HG03521 (cell line): ENCODE results near the gene CHCHD10.
"Not testable (repeated sequence)": the region's sequence is repeated elsewhere in the genome, so short reads cannot be mapped to it uniquely, and the experiment has no call there.

ENCODE experiments used
- ATAC-seq: cut with Tn5 transposase; IDR thresholded peaks from one replicate; pipeline ENCODE4 v1.9.1; 2021; ENCODE audit warnings: mild to moderate bottlenecking, moderate library complexity; ENCODE audit not compliant: unreplicated experiment

Gene CHCHD10

GRCh38 chr22:23751441-23751996 is 16.3 kb downstream of the CHCHD10 start:
- ATAC-seq = peak; percentile 17

- ATAC-seq = peak; percentile 77
Observed at GRCh38 chr22:23750714-23751440, 16.9 kb downstream of the CHCHD10 start, which contains the start of gene ZNF70. Gene ZNF70, minus strand, starts transcription at chr22:23751112. Its CDS starts 5,972 bp downstream, at chr22:23745140.

GRCh38 chr22:23750367-23750713 is 17.4 kb downstream of the CHCHD10 start:
- ATAC-seq = no peak

DNA sequence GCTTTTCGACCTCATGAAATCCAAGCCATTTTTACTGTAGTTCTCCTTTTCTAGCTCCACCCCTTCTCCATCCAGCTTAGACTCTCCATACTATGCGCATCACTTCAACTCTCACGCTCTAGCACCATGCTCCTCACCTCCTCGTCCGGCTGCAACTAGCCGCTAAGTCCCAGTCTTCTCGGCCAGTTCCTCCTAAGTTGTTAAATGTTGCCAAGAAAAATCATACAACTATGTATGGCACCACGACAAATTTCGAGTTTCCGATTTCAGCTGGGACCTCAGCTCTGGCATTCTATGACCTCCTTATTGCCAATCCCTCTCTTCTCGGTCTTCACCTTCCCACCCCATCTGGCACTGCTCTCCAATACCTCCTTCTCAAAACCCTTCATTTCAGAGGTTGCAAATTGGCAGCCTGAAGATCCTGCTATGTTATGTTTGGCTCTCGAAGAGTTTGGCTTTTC is 17.9 kb downstream of the CHCHD10 start:
- no peak for ATAC-seq

DNA sequence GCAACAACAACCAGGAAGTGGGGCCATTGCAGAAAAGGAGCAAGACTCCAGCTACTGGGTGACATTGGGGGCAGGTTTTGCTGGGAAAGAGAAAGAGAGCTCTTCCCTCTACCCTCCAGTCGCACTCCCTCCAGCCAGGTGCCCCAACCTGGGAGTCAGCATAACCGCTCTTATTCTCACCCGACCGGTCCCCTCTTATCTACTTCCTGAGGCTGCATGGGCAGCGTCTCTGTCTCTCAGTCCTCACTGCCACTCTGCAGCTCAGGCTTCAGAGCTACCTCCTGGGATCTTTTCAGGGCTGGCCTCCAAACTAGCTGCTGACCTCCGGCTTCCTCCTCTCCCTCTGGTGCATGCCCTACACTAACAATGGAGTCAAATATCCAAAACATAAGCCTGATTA is 22.0 kb downstream of the CHCHD10 start:
- no peak for ATAC-seq

DNA sequence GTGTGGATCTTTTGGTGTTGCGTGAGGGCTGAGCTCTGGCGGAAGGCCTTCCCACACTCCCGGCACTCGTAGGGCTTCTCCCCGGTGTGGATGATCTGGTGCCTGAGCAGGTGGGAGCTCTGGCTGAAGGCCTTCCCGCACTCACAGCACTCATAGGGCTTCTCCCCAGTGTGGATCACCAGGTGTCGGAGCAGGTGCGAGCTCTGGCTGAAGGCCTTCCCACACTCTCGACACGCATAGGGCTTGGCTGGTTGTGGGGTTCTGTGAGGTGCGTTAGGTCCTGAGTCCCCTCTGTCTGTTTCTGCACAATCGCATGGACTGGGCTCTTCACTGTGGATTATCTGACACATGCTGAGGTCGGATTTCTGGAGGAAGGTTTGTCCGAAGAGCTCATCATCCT is 23.3 kb downstream of the CHCHD10 start:
- ATAC-seq = no peak

GRCh38 chr22:23744001-23744400 is 23.8 kb downstream of the CHCHD10 start:
- no peak for ATAC-seq

GRCh38 chr22:23743303-23743705 is 24.5 kb downstream of the CHCHD10 start:
- no peak for ATAC-seq

GRCh38 chr22:23742505-23743264 is 25.1 kb downstream of the CHCHD10 start:
- no peak for ATAC-seq

- no peak for ATAC-seq
Observed at GRCh38 chr22:23737696-23738095, 30.1 kb downstream of the CHCHD10 start.

DNA sequence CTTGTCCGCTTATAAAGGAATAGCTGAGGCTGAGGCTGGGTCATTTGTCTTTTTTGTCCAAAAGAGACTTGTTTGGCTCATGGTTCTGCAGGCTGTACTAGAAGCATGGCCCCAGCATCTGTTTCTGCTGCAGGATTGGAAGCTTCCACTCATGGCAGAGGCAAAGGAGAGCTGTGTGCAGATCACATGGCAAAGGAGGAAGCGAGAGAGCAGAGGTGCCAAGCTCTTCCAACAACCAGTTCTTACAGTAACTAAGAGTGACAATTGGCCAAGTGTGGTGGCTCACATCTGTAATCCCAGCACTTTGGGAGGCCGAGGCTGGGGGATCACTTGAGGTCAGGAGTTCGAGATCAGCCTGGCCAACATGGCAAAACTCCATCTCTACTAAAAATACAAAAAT is 39.7 kb downstream of the CHCHD10 start:
- ATAC-seq = not testable (repeated sequence)

DNA sequence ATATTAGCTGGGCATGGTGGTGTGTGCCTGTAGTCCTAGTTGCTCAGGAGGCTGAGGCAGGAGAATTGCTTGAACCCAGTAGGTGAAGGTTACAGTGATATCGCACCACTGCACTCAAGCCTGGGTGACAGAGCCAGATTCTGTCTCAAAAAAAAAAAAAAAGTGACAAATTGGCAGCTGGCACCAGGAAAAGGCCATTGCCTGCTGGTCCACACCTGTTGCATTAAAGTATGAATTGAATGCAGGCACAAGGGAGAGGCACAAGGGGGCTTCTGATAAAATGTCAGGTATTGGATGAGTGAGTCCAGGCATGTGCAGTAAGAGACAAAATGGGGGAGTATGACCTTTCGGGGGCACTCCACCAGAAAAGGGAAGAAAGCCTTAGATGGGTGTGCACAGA is 45.0 kb downstream of the CHCHD10 start:
- ATAC-seq = no peak

GRCh38 chr22:23722160-23722559 is 45.6 kb downstream of the CHCHD10 start:
- ATAC-seq = no peak

- ATAC-seq = no peak
Observed at GRCh38 chr22:23720855-23721254, 46.9 kb downstream of the CHCHD10 start.

DNA sequence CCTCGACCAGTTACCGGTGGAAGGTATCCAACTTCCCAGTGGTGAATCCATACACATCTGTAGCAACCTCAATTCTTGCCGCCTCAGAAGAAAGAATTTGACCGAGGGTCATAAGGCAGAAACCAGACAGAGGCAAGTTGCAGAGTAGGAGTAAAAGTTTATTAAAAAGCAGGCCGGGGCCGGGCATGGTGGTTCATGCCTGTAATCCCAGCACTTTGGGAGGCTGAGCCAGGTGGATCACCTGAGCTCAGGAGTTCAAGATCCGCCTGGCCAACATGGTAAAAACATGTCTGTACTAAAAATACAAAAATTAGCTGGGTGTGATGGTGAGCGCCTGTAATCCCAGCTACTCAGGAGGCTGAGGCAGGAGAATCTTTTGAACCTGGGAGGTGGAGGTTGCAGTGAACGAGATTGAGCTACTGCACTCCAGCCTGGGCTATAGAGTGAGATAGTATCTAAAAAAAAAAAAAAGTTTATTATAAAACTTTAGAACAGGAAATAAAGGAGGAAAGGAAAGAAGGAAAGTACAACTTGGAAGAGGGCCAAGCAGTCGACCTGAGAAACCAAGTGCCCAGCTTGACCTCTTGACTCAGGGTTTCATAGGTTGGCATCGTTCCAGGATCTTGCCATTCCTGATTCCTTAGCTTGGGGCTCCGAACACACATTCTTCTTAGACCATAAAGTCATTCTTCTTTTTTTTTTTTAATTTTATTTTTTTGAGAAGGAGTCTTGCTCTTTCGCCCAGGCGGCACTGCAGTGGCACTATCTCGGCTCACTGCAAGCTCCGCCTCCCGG is 49.2 kb downstream of the CHCHD10 start:
- ATAC-seq = no peak

- peak; percentile 73 for ATAC-seq
Observed at GRCh38 chr22:23716811-23717801, 50.7 kb downstream of the CHCHD10 start.
